Measurements from ENCODE around the gene ITPRIP.

ITPRIP gene

GRCh38 chr10:104340641-104341040 lies 2.4 kb upstream of the ITPRIP start:
- DNase-seq (ENCODE audit: low spot score) = no peak

DNA sequence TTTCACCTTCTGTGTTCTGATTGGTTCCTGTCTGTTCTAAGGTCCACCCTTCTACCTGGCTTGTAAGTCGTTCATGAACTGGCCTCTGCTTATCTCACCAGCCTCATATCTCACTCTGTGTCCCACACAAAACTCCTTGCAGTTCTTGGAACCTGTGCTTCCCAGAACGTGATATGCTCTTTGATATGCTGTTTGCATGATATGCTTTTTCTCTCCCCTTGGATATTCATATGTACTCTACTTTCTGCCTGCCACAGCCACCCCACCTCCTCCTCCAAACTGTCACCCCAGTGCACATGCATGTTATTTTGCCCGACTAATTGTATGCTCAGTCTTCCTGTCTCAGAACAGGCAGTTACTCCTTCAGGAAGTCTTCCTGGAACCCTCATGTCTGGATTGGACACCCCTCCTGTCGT lies 1.9 kb upstream of the ITPRIP start:
- no peak for DNase-seq (ENCODE audit: low spot score)

DNA sequence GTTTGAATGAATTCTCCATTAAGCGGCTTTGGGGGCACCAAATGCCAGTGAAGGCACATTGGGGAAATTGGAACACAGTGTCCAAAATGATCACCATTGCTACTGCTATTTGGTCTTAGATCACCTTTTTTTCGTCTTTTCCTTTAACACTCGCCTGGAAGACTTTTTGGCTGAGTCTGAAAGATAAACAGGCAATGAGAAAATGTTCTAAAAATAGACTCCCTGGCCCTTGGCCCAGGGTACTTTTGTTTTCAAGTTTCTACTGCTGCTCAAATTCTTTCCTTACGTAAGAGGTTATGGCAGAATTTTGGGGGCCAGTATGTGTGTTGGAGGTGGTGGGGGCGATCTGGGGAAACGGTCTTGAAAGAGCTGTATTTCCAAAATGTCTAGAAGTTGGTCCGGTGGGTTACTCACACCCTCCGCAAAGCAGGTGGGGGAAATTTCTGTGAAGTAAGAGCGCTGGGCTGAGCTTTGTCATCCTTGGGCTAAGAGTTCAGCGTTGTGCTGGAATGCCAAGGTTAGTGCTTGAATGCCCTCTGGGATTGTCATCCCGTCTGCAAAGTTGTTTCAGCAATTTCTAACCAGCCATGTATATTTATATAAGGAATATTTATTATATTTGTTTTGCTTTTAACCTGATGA lies 1.3 kb upstream of the ITPRIP start:
- no peak for DNase-seq (ENCODE audit: low spot score)

GRCh38 chr10:104337521-104337984 lies 712 bp downstream of the ITPRIP start:
- no peak for DNase-seq (ENCODE audit: low spot score)

DNA sequence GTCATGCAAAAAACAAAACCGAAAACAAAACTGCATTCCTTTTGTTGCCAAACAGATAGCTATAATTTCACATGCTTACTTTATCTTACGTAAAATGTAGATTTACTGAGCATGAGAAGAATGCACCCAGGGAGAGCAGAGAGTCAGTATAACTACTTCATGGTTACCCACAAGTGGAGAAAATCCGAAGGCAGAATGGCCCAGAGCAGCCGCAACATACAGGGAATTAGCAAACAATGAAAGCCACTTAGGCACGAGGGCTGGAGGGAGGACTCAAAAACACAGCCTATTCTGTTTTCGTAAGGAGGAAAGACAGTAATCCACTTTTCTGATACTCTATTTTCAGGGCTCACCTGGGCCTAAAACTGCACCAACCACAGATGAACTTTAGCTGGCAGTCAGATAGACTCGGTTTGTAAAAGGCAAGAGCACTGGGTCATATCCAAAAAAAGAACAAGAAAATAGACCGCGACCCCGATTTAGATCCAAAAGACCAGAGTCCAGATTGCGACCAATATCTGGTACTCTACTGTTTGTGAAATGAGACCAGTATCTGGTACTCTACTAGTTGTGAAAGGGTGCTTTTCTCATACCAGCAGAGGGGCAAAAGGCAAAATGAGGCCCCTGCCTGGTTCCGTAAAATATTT lies 1.3 kb downstream of the ITPRIP start:
- no peak for DNase-seq (ENCODE audit: low spot score)

DNA sequence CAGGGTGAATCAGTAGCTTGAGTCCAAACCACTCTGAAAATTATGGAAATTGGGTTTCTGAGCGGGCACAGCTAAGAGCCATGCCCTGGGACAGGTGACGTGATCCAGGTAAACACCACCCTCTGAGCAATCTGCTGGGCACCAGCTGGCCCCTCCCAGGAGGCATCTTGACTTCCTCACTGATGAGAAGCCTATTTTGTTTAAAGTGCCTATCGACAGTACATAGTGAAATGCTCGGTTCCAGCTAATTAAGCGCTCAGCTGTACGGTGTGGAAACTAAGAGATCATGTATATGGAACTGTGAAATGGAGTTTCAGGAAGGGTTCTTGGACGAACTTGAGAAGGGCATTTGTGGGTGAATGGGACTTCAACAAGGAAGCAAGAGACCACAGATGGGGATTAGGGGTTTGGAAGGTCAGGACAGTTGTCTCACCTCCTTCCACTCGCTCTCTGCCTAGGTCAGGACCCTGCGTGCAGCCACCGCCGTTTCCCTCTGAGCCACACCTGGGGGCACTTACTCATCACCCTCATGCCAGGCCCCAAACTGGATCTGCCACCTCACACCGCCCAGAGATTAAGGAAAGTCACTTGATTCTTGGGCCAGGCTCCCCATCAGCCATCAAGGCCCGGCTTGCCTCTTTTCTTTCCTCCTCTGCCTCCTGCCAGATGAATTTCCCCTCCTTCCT lies 3.2 kb downstream of the ITPRIP start:
- no peak for DNase-seq (ENCODE audit: low spot score)

GRCh38 chr10:104334561-104334960 lies 3.7 kb downstream of the ITPRIP start:
- DNase-seq (ENCODE audit: low spot score) = no peak

GRCh38 chr10:104333728-104334373 lies 4.4 kb downstream of the ITPRIP start:
- DNase-seq (ENCODE audit: low spot score) = no peak

GRCh38 chr10:104333032-104333727 lies 5.1 kb downstream of the ITPRIP start:
- no peak for DNase-seq (ENCODE audit: low spot score)

GRCh38 chr10:104332243-104333031 lies 5.8 kb downstream of the ITPRIP start:
- no peak for DNase-seq (ENCODE audit: low spot score)

GRCh38 chr10:104331208-104331838 lies 6.9 kb downstream of the ITPRIP start:
- DNase-seq (ENCODE audit: low spot score) = no peak

GRCh38 chr10:104330168-104331110 lies 7.8 kb downstream of the ITPRIP start:
- peak; percentile 14 for DNase-seq (ENCODE audit: low spot score)

DNA sequence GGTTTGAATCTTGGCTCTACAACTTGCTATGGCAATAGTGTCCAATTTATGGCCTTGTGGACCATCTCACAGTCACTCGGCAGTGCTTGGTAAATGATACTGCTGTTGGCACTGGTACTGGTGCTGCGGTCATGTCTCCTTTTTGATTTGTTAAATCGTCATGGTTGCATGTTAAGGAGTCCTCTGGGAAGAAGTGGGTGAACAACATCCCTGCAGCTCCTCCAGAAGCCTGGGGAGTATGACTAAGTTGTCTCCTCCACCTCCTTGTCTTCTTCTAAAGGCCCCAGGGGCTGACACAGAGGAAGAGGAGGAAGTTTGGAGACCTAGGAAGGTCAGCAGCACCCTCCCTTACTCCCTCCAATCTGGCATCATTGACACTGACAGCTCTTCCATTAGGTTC lies 8.5 kb downstream of the ITPRIP start:
- no peak for DNase-seq (ENCODE audit: low spot score)

- peak; percentile 37 for DNase-seq (ENCODE audit: low spot score)
These were observed 9.2 kb downstream of the ITPRIP start for GRCh38 chr10:104328896-104329710.

DNA sequence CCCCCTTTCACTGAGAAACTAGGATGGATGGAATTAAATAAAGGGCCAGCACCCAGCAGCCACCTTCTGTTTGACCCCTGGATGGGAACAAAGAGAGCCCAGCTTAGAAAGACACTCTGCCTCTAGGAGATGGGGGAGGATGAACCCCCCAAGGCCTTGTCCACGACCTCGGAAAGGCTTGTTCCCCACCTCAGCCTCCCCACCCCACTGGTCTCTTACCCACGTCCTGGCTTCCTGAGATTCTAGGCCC lies 9.7 kb downstream of the ITPRIP start:
- no peak for DNase-seq (ENCODE audit: low spot score)

DNA sequence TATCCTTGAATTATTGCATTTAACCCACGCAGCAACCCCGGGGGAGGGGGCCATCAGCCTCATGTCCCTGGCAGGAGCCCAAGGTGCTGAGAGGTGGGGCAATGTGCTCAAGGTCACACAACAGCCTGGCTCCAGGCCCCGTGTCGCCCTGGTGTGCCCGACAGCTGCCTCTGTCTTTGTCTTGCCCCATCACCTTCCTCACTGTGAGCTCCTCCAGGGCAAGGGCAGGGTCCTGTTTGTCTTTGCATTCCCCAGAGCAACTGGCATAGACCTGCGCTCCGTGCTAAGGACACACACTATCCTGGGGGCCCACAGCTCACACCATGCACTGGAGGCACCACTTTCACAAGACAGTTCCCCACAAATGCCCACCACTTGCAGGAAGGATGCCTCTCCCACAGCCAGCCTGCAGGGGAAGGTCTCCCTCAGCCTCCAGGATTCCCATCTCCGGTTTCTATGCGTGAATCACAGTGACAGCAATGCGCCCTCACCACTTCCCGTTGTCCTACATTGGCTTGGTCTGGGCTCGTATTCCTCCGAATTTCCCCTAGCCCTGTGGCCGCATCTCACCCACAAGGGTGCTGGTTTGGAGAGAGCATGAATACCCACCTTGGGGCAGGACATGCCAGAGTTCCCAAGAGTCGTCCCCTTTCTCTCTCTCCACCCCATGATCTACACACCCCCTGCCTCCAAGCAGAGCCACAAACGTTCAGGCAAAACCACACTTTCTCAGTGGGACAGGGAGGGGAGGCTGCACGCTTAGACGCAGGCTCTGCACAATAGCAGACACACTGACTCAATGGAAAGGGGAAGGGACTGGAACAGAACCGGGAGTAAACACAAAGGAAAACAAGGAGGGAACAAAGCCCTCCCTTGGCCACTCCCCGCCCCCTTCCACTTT lies 10.3 kb downstream of the ITPRIP start:
- DNase-seq (ENCODE audit: low spot score) = no peak

DNA sequence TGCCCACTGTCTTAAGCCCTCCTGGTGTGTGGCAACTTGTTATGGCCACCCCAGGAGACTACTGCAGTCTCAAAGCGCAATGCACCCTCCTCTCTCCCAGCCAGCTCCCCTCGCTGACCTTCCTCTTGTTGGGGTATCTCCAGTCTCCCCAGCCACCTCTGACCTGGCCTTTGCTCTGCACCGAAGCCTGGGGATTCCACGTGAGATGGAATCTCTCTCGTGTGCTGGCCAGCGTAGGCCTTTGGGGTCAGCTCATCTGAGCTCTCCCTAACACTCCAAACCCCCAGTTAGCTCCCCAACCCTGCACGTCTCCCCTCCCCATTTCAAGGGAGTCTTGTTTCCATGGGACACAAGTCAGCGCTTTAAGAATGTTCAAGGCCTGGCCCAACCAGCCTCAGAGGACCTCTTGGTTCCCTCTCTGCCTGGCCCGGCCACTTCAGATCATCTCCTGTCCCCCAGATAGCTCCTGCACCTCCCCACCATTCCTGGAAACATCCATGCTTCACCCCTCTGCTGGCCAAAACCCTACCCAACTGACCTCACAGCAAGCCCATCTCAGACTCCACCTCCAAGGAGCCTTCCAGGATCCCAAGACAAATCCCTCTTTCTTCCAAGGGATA lies 11.2 kb downstream of the ITPRIP start:
- DNase-seq (ENCODE audit: low spot score) = no peak
